Colonic mucosa (tissue), 4 donors: ENCODE data around the gene DEGS1. TPM values are rescaled to one million over a fixed set of nuclear protein-coding genes. Genes with fewer than 3 reads are reported as not detected.

Experiments used
- DNase-seq: peaks from one replicate; pipeline ENCODE4 v3.0.0-alpha.2; 2020
- H3K27ac ChIP-seq: fragments of 200-600 bp; one replicate; pipeline ENCODE4 v1.8.0; 2021
- H3K27me3 ChIP-seq: fragments of 200-600 bp; one replicate; pipeline ENCODE4 v1.8.0; 2021
- H3K36me3 ChIP-seq: fragments of 200-600 bp; one replicate; pipeline ENCODE4 v1.8.0; 2021
- H3K4me1 ChIP-seq: fragments of 200-600 bp; one replicate; pipeline ENCODE4 v1.8.0; 2021; ENCODE audit warnings: mild to moderate bottlenecking
- H3K4me3 ChIP-seq: fragments of 200-600 bp; one replicate; pipeline ENCODE4 v1.8.0; 2021
- H3K9ac ChIP-seq, 2 donors: one replicate each; pipeline ENCODE4 v1.7.0; 2013; ENCODE audit warnings: control low read depth in 2 of 2, low read depth in 2 of 2, low read length in 2 of 2
- H3K9me3 ChIP-seq: fragments of 200-600 bp; one replicate; pipeline ENCODE4 v1.8.0; 2021
- CTCF ChIP-seq: fragments of 200-600 bp; IDR thresholded peaks from one replicate; pipeline ENCODE4 v1.8.0; 2022; ENCODE audit warnings: antibody characterized with exemption, mild to moderate bottlenecking
- intact Hi-C: fragments of 100-400 bp; cut with DNase I; formaldehyde crosslinking; loops from one replicate; pipeline ENCODE4 v1.14.1; 2022
- total RNA-seq, 2 donors: library from RNA; stranded (reverse); fragmentation: NEBNext Ultra II Directional in 1 of 2; extraction: Animal tissue kit (Norgen Biotek cat#: 25700) in 1 of 2; gene quantifications; one replicate each; pipeline ENCODE4 v1.2.1, GENCODE V29; 2021
- donor health status: healthy.
- donor health status: DM: no; HTN: no; CAD: no.
- donor health status: DM: no; HTN: no; CAD: no.

DEGS1 gene
- total RNA-seq, 2 donors from 2014 or later = 13.3 to 36.8 TPM

DNA sequence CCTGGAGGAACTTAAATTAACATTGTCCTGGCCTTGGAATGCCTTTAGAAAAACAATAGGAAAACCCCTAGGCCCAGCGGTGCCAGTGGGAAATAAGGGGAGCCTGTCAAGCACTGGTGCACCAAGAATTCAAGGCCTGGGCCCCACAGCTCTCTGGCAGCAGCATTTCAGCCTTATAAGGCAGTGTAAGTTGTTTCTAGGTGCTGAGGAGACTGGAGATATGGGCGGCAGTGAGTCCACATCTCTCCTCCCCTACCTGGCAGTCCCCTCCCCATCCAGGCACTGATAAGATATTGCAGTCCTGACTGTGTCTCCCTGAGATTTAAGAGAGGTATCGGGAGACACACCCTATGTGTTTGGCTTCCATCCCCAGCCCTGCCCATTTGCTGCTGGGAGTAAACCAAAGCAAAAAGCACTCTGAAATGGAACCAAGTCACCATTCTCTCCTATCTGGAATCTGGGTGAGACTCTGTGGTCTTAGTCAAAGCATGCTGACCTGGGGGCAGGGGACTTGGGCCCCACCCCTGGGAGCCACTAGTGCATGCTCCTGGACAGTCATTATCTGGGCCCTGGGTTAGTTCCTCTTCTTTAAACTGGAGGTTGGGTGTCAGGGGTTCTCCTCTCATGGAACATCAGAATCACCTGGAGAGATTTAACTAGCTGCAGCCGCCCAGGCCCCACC, 30.5 kb downstream of the DEGS1 start:
- intact Hi-C loops = no loop called here
- TF ChIP-seq CTCF = no peak
- H3K27me3 ChIP-seq = no peaks in the 10 kb centered on the region
- peak; percentile 72 for DNase-seq
- H3K9me3 ChIP-seq = no peaks in the 10 kb centered on the region
- no peak overlapping the region for H3K27ac ChIP-seq
- H3K9ac ChIP-seq = no peak overlapping the region
- no peaks in the 10 kb centered on the region for H3K36me3 ChIP-seq
- H3K4me1 ChIP-seq = peaks cover 7% of the 10 kb centered on the region
- no peak overlapping the region for H3K4me3 ChIP-seq

GRCh38 chr1:224216382-224216781, 33.3 kb downstream of the DEGS1 start:
- no peak for TF ChIP-seq CTCF
- peaks cover 6% of the 10 kb centered on the region for H3K4me1 ChIP-seq
- H3K36me3 ChIP-seq = no peaks in the 10 kb centered on the region
- no peak overlapping the region for H3K9ac ChIP-seq
- no peaks in the 10 kb centered on the region for H3K9me3 ChIP-seq
- no peak overlapping the region for H3K27ac ChIP-seq
- H3K27me3 ChIP-seq = no peaks in the 10 kb centered on the region
- no peak overlapping the region for H3K4me3 ChIP-seq
- no peak for DNase-seq
- intact Hi-C loops = no loop called here

DNA sequence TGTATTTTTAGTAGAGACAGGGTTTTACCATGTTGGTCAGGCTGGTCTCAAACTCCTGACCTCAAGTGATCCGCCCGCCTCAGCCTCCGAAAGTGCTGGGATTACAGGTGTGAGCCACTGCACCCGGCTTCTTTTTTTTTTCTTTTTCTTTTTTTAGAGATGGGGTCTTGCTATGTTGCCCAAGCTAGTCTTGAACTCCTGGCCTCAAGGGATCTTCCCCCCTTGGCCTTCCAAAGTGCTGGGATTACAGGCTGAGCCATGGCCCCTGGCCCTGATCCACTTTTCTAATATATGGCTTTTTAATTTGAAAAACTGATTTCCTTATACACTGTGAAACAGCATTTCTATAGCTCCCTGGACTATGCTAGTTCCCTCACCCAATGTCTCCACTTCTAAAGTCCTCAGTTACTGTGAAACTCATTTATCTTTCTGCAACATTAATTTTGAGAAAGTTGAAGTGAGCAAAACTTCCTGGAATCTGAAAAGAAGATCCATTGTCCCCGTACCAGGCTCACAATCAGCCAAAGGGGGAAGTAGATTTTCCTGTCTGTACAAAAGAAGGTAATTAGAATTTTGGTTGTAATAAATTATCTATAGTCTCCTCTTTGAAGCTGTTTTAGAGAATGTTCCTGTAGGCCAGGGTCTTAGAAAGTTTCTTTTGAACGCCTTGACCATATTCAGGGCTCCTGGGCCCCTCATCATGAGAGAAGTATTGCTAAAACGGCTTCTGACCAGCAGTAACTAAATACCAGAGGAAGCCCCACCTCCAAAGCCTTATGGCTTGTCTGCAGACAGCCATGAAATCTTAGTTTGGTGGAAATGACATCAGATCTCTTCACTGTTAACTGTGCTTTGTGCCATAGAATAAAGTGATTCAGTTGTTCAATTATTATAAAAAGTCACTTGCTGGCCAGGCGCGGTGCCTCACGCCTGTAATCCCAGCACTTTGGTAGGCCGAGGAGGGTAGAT, 34.9 kb downstream of the DEGS1 start:
- Histone ChIP-seq H3K27ac (no peak overlapping the region), H3K4me3 (no peak overlapping the region)
- intact Hi-C loops = no loop called here

DNA sequence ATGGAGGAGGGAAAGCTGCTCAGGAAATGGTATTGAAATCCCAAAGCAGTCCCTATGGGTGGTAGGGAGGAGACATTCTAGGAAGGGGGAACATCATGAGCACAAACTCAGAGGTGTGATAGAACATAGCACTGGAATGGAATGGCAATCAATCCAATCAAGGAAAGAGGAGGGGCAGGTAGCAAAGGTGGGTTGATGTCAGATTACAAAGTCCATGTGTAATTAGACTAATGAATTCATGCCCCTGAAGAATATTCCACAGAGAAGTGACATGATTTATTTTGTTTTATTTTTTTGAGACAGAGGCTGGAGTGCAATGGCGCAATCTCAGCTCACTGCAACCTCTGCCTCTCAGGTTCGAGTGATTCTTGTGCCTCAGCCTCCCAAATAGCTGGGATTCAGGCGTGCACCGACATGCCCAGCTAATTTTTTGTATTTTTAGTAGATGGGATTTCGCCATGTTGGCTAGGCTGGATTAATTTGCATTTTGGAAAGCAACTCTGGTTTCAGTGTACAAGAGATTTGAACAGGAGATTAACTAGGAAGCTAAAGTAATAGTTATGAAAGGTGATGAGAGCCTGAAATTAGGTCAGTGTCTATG, 36.1 kb downstream of the DEGS1 start:
- no peaks in the 10 kb centered on the region for H3K4me1 ChIP-seq
- no peaks in the 10 kb centered on the region for H3K36me3 ChIP-seq
- no peak for TF ChIP-seq CTCF
- intact Hi-C loops = no loop called here
- no peak for DNase-seq
- no peak overlapping the region for H3K4me3 ChIP-seq
- no peaks in the 10 kb centered on the region for H3K27me3 ChIP-seq
- no peak overlapping the region for H3K9ac ChIP-seq
- H3K27ac ChIP-seq = no peak overlapping the region
- H3K9me3 ChIP-seq = no peaks in the 10 kb centered on the region

More for the DNA sequence above, 34.9 kb downstream of the DEGS1 start:
- Histone ChIP-seq H3K9ac (no peak overlapping the region), H3K9me3 (no peaks in the 10 kb centered on the region), H3K27me3 (no peaks in the 10 kb centered on the region), H3K4me1 (peaks cover 1% of the 10 kb centered on the region), H3K36me3 (no peaks in the 10 kb centered on the region)
- DNase-seq = no peak
- TF ChIP-seq CTCF = no peak

- Histone ChIP-seq H3K4me3 (no peak overlapping the region), H3K4me1 (no peaks in the 10 kb centered on the region), H3K9ac (no peak overlapping the region), H3K36me3 (no peaks in the 10 kb centered on the region), H3K27me3 (no peaks in the 10 kb centered on the region), H3K27ac (no peak overlapping the region), H3K9me3 (no peaks in the 10 kb centered on the region)
- TF ChIP-seq CTCF = no peak
- intact Hi-C loops = no loop called here
- no peak for DNase-seq
Measured at GRCh38 chr1:224219612-224220059, 36.6 kb downstream of the DEGS1 start.
